HepG2 (cell line): ENCODE results near the gene MOCS1. TPM values are rescaled to one million over a fixed set of nuclear protein-coding genes. Genes with fewer than 3 reads are reported as not detected.

Source experiments
- KLF13 ChIP-seq: sonication (generic); formaldehyde crosslinking; IDR thresholded peaks from 2 replicates; pipeline ENCODE4 v1.4.0; 2020; ENCODE audit warnings: mild to moderate bottlenecking, missing genetic modification reagents
- MAFF ChIP-seq: IDR thresholded peaks from 2 replicates; pipeline ENCODE4 v1.6.1; 2011; ENCODE audit warnings: low read depth, low read length, improper control_type of control experiment
- PHF21A ChIP-seq: sonication (generic); formaldehyde crosslinking; IDR thresholded peaks from 2 replicates; pipeline ENCODE4 v1.5.0; 2020; ENCODE audit warnings: mild to moderate bottlenecking, missing genetic modification reagents
- RFX5 ChIP-seq: IDR thresholded peaks from 2 replicates; pipeline ENCODE4 v1.6.1; 2011; ENCODE audit warnings: low read depth, low read length, improper control_type of control experiment
- SOX13 ChIP-seq, 3 experiments: fragments of 450-650 bp in 1 of 3; sonication (generic) in 1 of 3; formaldehyde crosslinking in 1 of 3; IDR thresholded peaks in 2 of 3; conservative IDR thresholded peaks in 1 of 3; 2 replicates each; pipeline versions ENCODE4 v1.5.0 to v1.6.1; 2016 to 2020; ENCODE audit warnings: antibody characterized with exemption in 1 of 3, mild to moderate bottlenecking in 1 of 3, missing compliant biosample characterization in 1 of 3, missing genetic modification reagents in 1 of 3, moderate library complexity in 1 of 3
- ZC3H13 ChIP-seq: sonication (generic); formaldehyde crosslinking; IDR thresholded peaks from 2 replicates; pipeline ENCODE4 v1.8.1; 2023; ENCODE audit warnings: mild to moderate bottlenecking, missing genetic modification reagents, moderate library complexity
- ZNF564 ChIP-seq: sonication (generic); formaldehyde crosslinking; IDR thresholded peaks from 2 replicates; pipeline ENCODE4 v1.8.1; 2023; ENCODE audit warnings: mild to moderate bottlenecking, missing genetic modification reagents
- ZNF652 ChIP-seq: IDR thresholded peaks from 2 replicates; pipeline ENCODE4 v1.6.1; 2016; ENCODE audit warnings: low read depth, borderline replicate concordance
- ZNF746 ChIP-seq: sonication (generic); formaldehyde crosslinking; IDR thresholded peaks from 2 replicates; pipeline ENCODE4 v1.8.0; 2022; ENCODE audit warnings: mild to moderate bottlenecking, missing genetic modification reagents
- polyA plus RNA-seq, 8 experiments: library from polyadenylated mRNA; depleted of rRNA in 3 of 8; stranded (reverse) in 7 of 8; unstranded in 1 of 8; fragments of >200 nt; fragmentation: Illumina TruSeq in 4 of 8; extraction: Trizol in 4 of 8; gene quantifications; 2 replicates each; pipeline versions ENCODE4 v1.2.1 to v1.2.3, GENCODE V29; 2011 to 2016; ENCODE audit warnings: low read depth in 4 of 8, missing spikeins in 1 of 8, mixed read lengths in 1 of 8; ENCODE audit not compliant: insufficient read depth in 1 of 8
- total RNA-seq, 5 experiments: library from RNA; depleted of rRNA; stranded (reverse); fragments of >200 nt; fragmentation: Illumina TruSeq; extraction: Trizol; gene quantifications; 2 replicates each; pipeline ENCODE4 v1.2.3, GENCODE V29; 2016; ENCODE audit warnings: low read depth in 1 of 5
- TF ChIP-seq, protein P1 (sequence below): sonication (generic); formaldehyde crosslinking; IDR thresholded peaks from 2 replicates; pipeline ENCODE4 v1.5.0; 2020; ENCODE audit warnings: missing genetic modification reagents
- TF ChIP-seq, protein P2 (sequence below): sonication (generic); formaldehyde crosslinking; conservative IDR thresholded peaks from 2 replicates; pipeline ENCODE4 v1.4.0; 2020; ENCODE audit warnings: mild to moderate bottlenecking, missing genetic modification reagents, moderate library complexity
- TF ChIP-seq, protein P3 (sequence below): sonication (generic); formaldehyde crosslinking; IDR thresholded peaks from 2 replicates; pipeline ENCODE4 v1.9.0; 2021; ENCODE audit warnings: missing genetic modification reagents, borderline replicate concordance
- TF ChIP-seq, protein P4 (sequence below): sonication (generic); formaldehyde crosslinking; IDR thresholded peaks from 2 replicates; pipeline ENCODE4 v1.4.0; 2020; ENCODE audit warnings: low read depth, missing genetic modification reagents
- TF ChIP-seq, protein P5 (sequence below): IDR thresholded peaks from 2 replicates; pipeline ENCODE4 v1.6.1; 2012; ENCODE audit warnings: low read length, improper control_type of control experiment

The MOCS1 gene
- total and polyA plus RNA-seq, 2 of the 13 experiments (the other 11 are each of a cell fraction or from before 2014, with no cell fraction given), result 5.3 to 11.7 TPM

DNA sequence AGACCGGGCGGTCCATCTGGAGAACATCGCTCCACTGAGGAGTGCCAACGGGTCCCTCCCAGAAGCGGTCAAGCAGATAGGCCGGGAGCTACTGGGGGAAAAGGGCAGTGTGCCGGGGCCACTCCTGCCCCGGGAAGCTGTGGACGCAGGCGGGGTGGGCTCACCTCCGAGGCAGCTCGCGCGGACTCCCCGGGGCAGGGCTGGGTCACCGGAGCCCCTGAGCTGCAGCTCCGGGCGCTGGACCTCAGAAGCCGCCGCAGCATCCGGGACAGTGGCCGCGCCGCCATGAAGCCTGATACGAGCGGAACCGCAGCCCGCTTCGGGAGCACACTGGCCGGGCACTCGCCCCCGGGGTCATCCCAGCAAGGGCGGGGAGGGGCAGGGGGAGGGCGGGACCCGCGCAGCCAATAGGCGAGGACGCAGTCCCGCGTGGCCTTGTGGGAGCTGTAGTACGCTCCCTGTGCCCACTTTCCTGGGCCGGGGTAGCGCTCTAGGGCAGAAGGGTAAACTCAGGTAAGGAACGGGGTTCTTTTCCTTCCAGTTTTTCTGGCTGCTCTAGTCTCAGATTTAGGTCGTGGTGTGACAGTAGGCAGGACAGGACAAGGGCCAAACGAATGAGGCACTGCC is at the start of gene MOCS1 (continued):
- TF ChIP-seq, protein P1, sequence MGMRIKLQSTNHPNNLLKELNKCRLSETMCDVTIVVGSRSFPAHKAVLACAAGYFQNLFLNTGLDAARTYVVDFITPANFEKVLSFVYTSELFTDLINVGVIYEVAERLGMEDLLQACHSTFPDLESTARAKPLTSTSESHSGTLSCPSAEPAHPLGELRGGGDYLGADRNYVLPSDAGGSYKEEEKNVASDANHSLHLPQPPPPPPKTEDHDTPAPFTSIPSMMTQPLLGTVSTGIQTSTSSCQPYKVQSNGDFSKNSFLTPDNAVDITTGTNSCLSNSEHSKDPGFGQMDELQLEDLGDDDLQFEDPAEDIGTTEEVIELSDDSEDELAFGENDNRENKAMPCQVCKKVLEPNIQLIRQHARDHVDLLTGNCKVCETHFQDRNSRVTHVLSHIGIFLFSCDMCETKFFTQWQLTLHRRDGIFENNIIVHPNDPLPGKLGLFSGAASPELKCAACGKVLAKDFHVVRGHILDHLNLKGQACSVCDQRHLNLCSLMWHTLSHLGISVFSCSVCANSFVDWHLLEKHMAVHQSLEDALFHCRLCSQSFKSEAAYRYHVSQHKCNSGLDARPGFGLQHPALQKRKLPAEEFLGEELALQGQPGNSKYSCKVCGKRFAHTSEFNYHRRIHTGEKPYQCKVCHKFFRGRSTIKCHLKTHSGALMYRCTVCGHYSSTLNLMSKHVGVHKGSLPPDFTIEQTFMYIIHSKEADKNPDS (CRISPR knock-in tag), result no peak
- TF ChIP-seq, protein P2, sequence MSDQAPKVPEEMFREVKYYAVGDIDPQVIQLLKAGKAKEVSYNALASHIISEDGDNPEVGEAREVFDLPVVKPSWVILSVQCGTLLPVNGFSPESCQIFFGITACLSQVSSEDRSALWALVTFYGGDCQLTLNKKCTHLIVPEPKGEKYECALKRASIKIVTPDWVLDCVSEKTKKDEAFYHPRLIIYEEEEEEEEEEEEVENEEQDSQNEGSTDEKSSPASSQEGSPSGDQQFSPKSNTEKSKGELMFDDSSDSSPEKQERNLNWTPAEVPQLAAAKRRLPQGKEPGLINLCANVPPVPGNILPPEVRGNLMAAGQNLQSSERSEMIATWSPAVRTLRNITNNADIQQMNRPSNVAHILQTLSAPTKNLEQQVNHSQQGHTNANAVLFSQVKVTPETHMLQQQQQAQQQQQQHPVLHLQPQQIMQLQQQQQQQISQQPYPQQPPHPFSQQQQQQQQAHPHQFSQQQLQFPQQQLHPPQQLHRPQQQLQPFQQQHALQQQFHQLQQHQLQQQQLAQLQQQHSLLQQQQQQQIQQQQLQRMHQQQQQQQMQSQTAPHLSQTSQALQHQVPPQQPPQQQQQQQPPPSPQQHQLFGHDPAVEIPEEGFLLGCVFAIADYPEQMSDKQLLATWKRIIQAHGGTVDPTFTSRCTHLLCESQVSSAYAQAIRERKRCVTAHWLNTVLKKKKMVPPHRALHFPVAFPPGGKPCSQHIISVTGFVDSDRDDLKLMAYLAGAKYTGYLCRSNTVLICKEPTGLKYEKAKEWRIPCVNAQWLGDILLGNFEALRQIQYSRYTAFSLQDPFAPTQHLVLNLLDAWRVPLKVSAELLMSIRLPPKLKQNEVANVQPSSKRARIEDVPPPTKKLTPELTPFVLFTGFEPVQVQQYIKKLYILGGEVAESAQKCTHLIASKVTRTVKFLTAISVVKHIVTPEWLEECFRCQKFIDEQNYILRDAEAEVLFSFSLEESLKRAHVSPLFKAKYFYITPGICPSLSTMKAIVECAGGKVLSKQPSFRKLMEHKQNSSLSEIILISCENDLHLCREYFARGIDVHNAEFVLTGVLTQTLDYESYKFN (CRISPR knock-in tag), result no peak
- TF ChIP-seq, protein P3, sequence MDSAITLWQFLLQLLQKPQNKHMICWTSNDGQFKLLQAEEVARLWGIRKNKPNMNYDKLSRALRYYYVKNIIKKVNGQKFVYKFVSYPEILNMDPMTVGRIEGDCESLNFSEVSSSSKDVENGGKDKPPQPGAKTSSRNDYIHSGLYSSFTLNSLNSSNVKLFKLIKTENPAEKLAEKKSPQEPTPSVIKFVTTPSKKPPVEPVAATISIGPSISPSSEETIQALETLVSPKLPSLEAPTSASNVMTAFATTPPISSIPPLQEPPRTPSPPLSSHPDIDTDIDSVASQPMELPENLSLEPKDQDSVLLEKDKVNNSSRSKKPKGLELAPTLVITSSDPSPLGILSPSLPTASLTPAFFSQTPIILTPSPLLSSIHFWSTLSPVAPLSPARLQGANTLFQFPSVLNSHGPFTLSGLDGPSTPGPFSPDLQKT (CRISPR knock-in tag), result no peak
- TF ChIP-seq RFX5, result no peak
- TF ChIP-seq, protein P4, sequence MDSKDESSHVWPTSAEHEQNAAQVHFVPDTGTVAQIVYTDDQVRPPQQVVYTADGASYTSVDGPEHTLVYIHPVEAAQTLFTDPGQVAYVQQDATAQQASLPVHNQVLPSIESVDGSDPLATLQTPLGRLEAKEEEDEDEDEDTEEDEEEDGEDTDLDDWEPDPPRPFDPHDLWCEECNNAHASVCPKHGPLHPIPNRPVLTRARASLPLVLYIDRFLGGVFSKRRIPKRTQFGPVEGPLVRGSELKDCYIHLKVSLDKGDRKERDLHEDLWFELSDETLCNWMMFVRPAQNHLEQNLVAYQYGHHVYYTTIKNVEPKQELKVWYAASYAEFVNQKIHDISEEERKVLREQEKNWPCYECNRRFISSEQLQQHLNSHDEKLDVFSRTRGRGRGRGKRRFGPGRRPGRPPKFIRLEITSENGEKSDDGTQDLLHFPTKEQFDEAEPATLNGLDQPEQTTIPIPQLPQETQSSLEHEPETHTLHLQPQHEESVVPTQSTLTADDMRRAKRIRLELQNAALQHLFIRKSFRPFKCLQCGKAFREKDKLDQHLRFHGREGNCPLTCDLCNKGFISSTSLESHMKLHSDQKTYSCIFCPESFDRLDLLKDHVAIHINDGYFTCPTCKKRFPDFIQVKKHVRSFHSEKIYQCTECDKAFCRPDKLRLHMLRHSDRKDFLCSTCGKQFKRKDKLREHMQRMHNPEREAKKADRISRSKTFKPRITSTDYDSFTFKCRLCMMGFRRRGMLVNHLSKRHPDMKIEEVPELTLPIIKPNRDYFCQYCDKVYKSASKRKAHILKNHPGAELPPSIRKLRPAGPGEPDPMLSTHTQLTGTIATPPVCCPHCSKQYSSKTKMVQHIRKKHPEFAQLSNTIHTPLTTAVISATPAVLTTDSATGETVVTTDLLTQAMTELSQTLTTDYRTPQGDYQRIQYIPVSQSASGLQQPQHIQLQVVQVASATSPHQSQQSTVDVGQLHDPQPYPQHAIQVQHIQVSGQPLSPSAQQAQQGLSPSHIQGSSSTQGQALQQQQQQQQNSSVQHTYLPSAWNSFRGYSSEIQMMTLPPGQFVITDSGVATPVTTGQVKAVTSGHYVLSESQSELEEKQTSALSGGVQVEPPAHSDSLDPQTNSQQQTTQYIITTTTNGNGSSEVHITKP (CRISPR knock-in tag), result no peak
- no peak for TF ChIP-seq MAFF
- no peak for TF ChIP-seq ZNF746 (CRISPR knock-in tag)
- no peak for TF ChIP-seq ZNF564 (CRISPR knock-in tag)
- no peak for TF ChIP-seq PHF21A (CRISPR knock-in tag)
- TF ChIP-seq KLF13 (CRISPR knock-in tag), result no peak
- no peak for TF ChIP-seq ZNF652
- TF ChIP-seq, protein P5, sequence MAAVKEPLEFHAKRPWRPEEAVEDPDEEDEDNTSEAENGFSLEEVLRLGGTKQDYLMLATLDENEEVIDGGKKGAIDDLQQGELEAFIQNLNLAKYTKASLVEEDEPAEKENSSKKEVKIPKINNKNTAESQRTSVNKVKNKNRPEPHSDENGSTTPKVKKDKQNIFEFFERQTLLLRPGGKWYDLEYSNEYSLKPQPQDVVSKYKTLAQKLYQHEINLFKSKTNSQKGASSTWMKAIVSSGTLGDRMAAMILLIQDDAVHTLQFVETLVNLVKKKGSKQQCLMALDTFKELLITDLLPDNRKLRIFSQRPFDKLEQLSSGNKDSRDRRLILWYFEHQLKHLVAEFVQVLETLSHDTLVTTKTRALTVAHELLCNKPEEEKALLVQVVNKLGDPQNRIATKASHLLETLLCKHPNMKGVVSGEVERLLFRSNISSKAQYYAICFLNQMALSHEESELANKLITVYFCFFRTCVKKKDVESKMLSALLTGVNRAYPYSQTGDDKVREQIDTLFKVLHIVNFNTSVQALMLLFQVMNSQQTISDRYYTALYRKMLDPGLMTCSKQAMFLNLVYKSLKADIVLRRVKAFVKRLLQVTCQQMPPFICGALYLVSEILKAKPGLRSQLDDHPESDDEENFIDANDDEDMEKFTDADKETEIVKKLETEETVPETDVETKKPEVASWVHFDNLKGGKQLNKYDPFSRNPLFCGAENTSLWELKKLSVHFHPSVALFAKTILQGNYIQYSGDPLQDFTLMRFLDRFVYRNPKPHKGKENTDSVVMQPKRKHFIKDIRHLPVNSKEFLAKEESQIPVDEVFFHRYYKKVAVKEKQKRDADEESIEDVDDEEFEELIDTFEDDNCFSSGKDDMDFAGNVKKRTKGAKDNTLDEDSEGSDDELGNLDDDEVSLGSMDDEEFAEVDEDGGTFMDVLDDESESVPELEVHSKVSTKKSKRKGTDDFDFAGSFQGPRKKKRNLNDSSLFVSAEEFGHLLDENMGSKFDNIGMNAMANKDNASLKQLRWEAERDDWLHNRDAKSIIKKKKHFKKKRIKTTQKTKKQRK, result no peak
- no peak for TF ChIP-seq ZC3H13 (CRISPR knock-in tag)
- no peak for TF ChIP-seq SOX13 (IDR thresholded peaks at IDR 0.05)
- TF ChIP-seq SOX13 (CRISPR knock-in tag; conservative IDR thresholded peaks at IDR 0.05 in 1 of 2, IDR thresholded peaks at IDR 0.05 in 1 of 2), result peak in 1 of 2 experiments; percentile 24; a peak in 1 of 4 replicates
